B cell (primary cell): ENCODE measurements around the gene MUC13. TPM values are rescaled to one million over a fixed set of nuclear protein-coding genes. Genes with fewer than 3 reads are reported as not detected.

Source experiments
- ATAC-seq: fragments of 200-7000 bp; cut with Tn5 transposase; one replicate; pipeline ENCODE4 v1.10.0; 2021; ENCODE audit warnings: low read depth, mild to moderate bottlenecking, moderate number of reproducible peaks, moderate library complexity
- CTCF ChIA-PET: fragments of 350-600 bp; sonication (Branson Sonifier 250); formaldehyde crosslinking; loops from one replicate; lab custom pipeline; 2021; ENCODE audit warnings: antibody characterized with exemption, inconsistent platforms; lab: Charles Lee
- POLR2A ChIA-PET: fragments of 350-600 bp; sonication (Branson Sonifier 250); formaldehyde crosslinking; loops from one replicate; lab custom pipeline; 2021; ENCODE audit warnings: antibody characterized with exemption; lab: Charles Lee
- DNase-seq: peaks from one replicate; pipeline ENCODE4 v3.0.0; 2013
- H2AFZ ChIP-seq: 2 replicates; pipeline ENCODE4 v1.6.1; 2012; ENCODE audit warnings: mild to moderate bottlenecking, low read depth, low read length; ENCODE audit not compliant: insufficient read depth, poor library complexity, severe bottlenecking
- H3K27ac ChIP-seq, 2 donors: 1 replicate in 1 of 2; 2 replicates in 1 of 2; pipeline ENCODE4 v1.5.1; 2012 to 2013; ENCODE audit warnings: low read length in 2 of 2, mild to moderate bottlenecking in 2 of 2, moderate library complexity in 1 of 2
- H3K27me3 ChIP-seq, 4 experiments: fragments of 200-600 bp in 1 of 4; sonication (generic) in 1 of 4; replicated peaks in 1 of 4; 1 replicate in 2 of 4; 2 replicates in 2 of 4; pipeline versions ENCODE4 v1.6.1 to v1.7.0; 2013 to 2016; ENCODE audit warnings: low read length in 3 of 4, mild to moderate bottlenecking in 2 of 4, mixed read lengths in 1 of 4, moderate library complexity in 1 of 4; ENCODE audit not compliant: insufficient read depth in 4 of 4, control insufficient read depth in 3 of 4; ENCODE audit errors: control extremely low read depth in 1 of 4
- H3K36me3 ChIP-seq, 2 experiments: replicated peaks in 1 of 2; 1 replicate in 1 of 2; 2 replicates in 1 of 2; pipeline versions ENCODE4 v1.6.1 to v1.7.1; 2013; ENCODE audit warnings: low read length in 1 of 2; ENCODE audit not compliant: insufficient read depth in 2 of 2, control insufficient read depth in 1 of 2; ENCODE audit errors: control extremely low read depth in 1 of 2, extremely low read depth in 1 of 2
- H3K4me1 ChIP-seq, 2 donors: fragments of 200-600 bp in 1 of 2; sonication (generic) in 1 of 2; 1 replicate in 1 of 2; 2 replicates in 1 of 2; pipeline versions ENCODE4 v1.5.1 to v1.6.1; 2013 to 2017; ENCODE audit warnings: low read length in 2 of 2; ENCODE audit not compliant: control insufficient read depth in 2 of 2, insufficient read depth in 2 of 2
- H3K4me2 ChIP-seq: replicated peaks from 2 replicates; pipeline ENCODE3; 2012; ENCODE audit warnings: mild to moderate bottlenecking, low read depth, low read length; ENCODE audit not compliant: poor library complexity, severe bottlenecking
- H3K4me3 ChIP-seq, 5 experiments: fragments of 200-600 bp in 1 of 5; sonication (generic) in 1 of 5; 1 replicate in 3 of 5; 2 replicates in 2 of 5; pipeline versions ENCODE4 v1.5.1 to v1.7.0; 2011 to 2016; ENCODE audit warnings: low read length in 4 of 5, mild to moderate bottlenecking in 4 of 5, low read depth in 2 of 5, control low read depth in 1 of 5, moderate library complexity in 1 of 5; ENCODE audit not compliant: insufficient read depth in 1 of 5; ENCODE audit errors: control extremely low read depth in 1 of 5, extremely low read depth in 1 of 5
- H3K79me2 ChIP-seq: fragments of 200-600 bp; sonication (generic); one replicate; pipeline ENCODE4 v1.6.0; 2016; ENCODE audit warnings: low read length; ENCODE audit not compliant: control insufficient read depth, insufficient read depth
- H3K9ac ChIP-seq: fragments of 200-600 bp; sonication (generic); 2 replicates; pipeline ENCODE4 v1.6.1; 2017; ENCODE audit warnings: mild to moderate bottlenecking, low read length, moderate library complexity
- H3K9me3 ChIP-seq, 3 donors: one replicate each; pipeline versions ENCODE4 v1.6.1 to v1.7.1; 2013; ENCODE audit warnings: low read length in 2 of 3; ENCODE audit not compliant: control insufficient read depth in 2 of 3, insufficient read depth in 1 of 3; ENCODE audit errors: control extremely low read depth in 1 of 3
- H4K20me1 ChIP-seq: 2 replicates; pipeline ENCODE4 v1.6.0; 2012; ENCODE audit warnings: mild to moderate bottlenecking, low read length; ENCODE audit not compliant: insufficient read depth, control insufficient read depth, poor library complexity, severe bottlenecking
- H3K27ac Mint-ChIP-seq: one replicate; pipeline ENCODE4 v1.8.0; 2021; ENCODE audit warnings: mixed read lengths
- H3K27me3 Mint-ChIP-seq: one replicate; pipeline ENCODE4 v1.8.0; 2021; ENCODE audit warnings: mixed read lengths
- H3K4me1 Mint-ChIP-seq: one replicate; pipeline ENCODE4 v1.8.0; 2021; ENCODE audit warnings: mixed read lengths
- H3K4me3 Mint-ChIP-seq: one replicate; pipeline ENCODE4 v1.8.0; 2021; ENCODE audit warnings: mixed read lengths
- H3K9me3 Mint-ChIP-seq: one replicate; pipeline ENCODE4 v1.8.0; 2022; ENCODE audit warnings: mixed read lengths; ENCODE audit not compliant: insufficient read depth
- CTCF ChIP-seq: fragments of 200-600 bp; IDR thresholded peaks from one replicate; pipeline ENCODE4 v1.8.0; 2022; ENCODE audit warnings: antibody characterized with exemption, mild to moderate bottlenecking
- EZH2 ChIP-seq: IDR thresholded peaks from 2 replicates; pipeline ENCODE4 v1.6.1; 2012; ENCODE audit warnings: borderline replicate concordance, low read depth, mild to moderate bottlenecking, moderate library complexity, low read length; ENCODE audit not compliant: insufficient read depth, poor library complexity, severe bottlenecking
- WGBS: methylation state at CpG from one replicate; pipeline ENCODE4 v1.1.5; 2013; ENCODE audit warnings: missing lambda C conversion rate; ENCODE audit not compliant: insufficient coverage; 5-methylcytosine and 5-hydroxymethylcytosine counted together
- intact Hi-C: fragments of 100-400 bp; cut with micrococcal nuclease; formaldehyde crosslinking; loops from one replicate; pipeline ENCODE4 v1.10.0; 2022
- polyA plus RNA-seq: library from polyadenylated mRNA; depleted of rRNA; stranded (reverse); fragments of >200 nt; gene quantifications from 2 replicates; pipeline ENCODE4 v1.2.3, GENCODE V29; 2012
- total RNA-seq, 2 donors: library from RNA; stranded (reverse); fragments of 120-200 nt in 1 of 2; gene quantifications; 1 replicate in 1 of 2; 2 replicates in 1 of 2; pipeline versions ENCODE4 v1.2.3 to v1.2.4, GENCODE V29; 2013 to 2022

The MUC13 gene
- total and polyA plus RNA-seq, 2 donors (not counting 1 experiment from before 2014, with no cell fraction given): not detected

- Histone ChIP-seq H3K79me2 (no peaks in the 10 kb centered on the region), H3K4me1 (no peaks in the 10 kb centered on the region), H3K27me3 (no peaks in the 10 kb centered on the region), H4K20me1 (no peaks in the 10 kb centered on the region), H3K4me2 (no peak overlapping the region), H3K27ac (no peak overlapping the region), H3K36me3 (peaks cover 0 to 14% of the 10 kb centered on the region in 2 experiments), H3K9me3 (no peaks in the 10 kb centered on the region), H3K9ac (no peak overlapping the region), H2AFZ (no peak overlapping the region), H3K4me3 (no peak overlapping the region)
- H3K9me3 Mint-ChIP-seq: no peaks in the 10 kb centered on the region
- no peak overlapping the region for H3K4me3 Mint-ChIP-seq
- no peaks in the 10 kb centered on the region for H3K4me1 Mint-ChIP-seq
- DNase-seq: no peak
- ChIA-PET CTCF (no interaction called here), POLR2A (no interaction called here)
- no peak for TF ChIP-seq EZH2
- no peak for TF ChIP-seq CTCF
- no peak overlapping the region for H3K27ac Mint-ChIP-seq
- ATAC-seq: no peak
- no peaks in the 10 kb centered on the region for H3K27me3 Mint-ChIP-seq
- intact Hi-C loops: no loop called here
These were observed 38.7 kb upstream of the MUC13 start for GRCh38 chr3:124973290-124973689.

GRCh38 chr3:124972457-124972856 is 37.9 kb upstream of the MUC13 start:
- DNase-seq: no peak
- ATAC-seq: no peak
- Mint-ChIP-seq H3K9me3 (no peaks in the 10 kb centered on the region), H3K4me3 (no peak overlapping the region), H3K27me3 (no peaks in the 10 kb centered on the region), H3K27ac (no peak overlapping the region), H3K4me1 (no peaks in the 10 kb centered on the region)
- no peak overlapping the region for H3K4me3 ChIP-seq
- ChIA-PET CTCF (no interaction called here), POLR2A (no interaction called here)
- WGBS: no CpG with 5 or more reads among the region's 3 CpGs
- intact Hi-C loops: no loop called here
- peaks cover 0 to 14% of the 10 kb centered on the region in 2 experiments for H3K36me3 ChIP-seq
- H3K4me2 ChIP-seq: no peak overlapping the region
- no peaks in the 10 kb centered on the region for H3K27me3 ChIP-seq
- H3K9ac ChIP-seq: no peak overlapping the region
- no peaks in the 10 kb centered on the region for H3K9me3 ChIP-seq
- TF ChIP-seq EZH2: no peak
- TF ChIP-seq CTCF: no peak
- H3K79me2 ChIP-seq: no peaks in the 10 kb centered on the region
- no peaks in the 10 kb centered on the region for H4K20me1 ChIP-seq
- no peaks in the 10 kb centered on the region for H3K4me1 ChIP-seq
- no peak overlapping the region for H3K27ac ChIP-seq
- no peak overlapping the region for H2AFZ ChIP-seq
